HEK293 (cell line): ENCODE results near the gene ZSWIM4.

ENCODE experiments used
- ZNF548 ChIP-seq: fragments of 450-650 bp; formaldehyde crosslinking; IDR thresholded peaks from 2 replicates; pipeline ENCODE4 v1.5.1; 2016; ENCODE audit warnings: missing biosample characterization, missing genetic modification characterization
- ZSCAN23 ChIP-seq: fragments of 450-650 bp; formaldehyde crosslinking; IDR thresholded peaks from 2 replicates; pipeline ENCODE4 v1.5.1; 2016; ENCODE audit warnings: missing biosample characterization, missing genetic modification characterization
- TF ChIP-seq, protein P1 (sequence below): fragments of 450-650 bp; formaldehyde crosslinking; IDR thresholded peaks from 2 replicates; pipeline ENCODE4 v1.5.1; 2016; ENCODE audit warnings: missing biosample characterization, missing genetic modification characterization

- TF ChIP-seq ZSCAN23 (tag by site-specific recombination): no peak
- TF ChIP-seq ZNF548 (tag by site-specific recombination): no peak
- TF ChIP-seq, protein P1, sequence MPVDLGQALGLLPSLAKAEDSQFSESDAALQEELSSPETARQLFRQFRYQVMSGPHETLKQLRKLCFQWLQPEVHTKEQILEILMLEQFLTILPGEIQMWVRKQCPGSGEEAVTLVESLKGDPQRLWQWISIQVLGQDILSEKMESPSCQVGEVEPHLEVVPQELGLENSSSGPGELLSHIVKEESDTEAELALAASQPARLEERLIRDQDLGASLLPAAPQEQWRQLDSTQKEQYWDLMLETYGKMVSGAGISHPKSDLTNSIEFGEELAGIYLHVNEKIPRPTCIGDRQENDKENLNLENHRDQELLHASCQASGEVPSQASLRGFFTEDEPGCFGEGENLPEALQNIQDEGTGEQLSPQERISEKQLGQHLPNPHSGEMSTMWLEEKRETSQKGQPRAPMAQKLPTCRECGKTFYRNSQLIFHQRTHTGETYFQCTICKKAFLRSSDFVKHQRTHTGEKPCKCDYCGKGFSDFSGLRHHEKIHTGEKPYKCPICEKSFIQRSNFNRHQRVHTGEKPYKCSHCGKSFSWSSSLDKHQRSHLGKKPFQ (tag by site-specific recombination): no peak
Measured at GRCh38 chr19:13796301-13797057, 1.2 kb downstream of the ZSWIM4 start.
